T-cell (primary cell): ENCODE results near the gene NEDD4. TPM values are rescaled to one million over a fixed set of nuclear protein-coding genes. Genes with fewer than 3 reads are reported as not detected.

Experiments
- ATAC-seq, 4 experiments: fragments of 200-7000 bp in 3 of 4; fragments of 150-1000 bp in 1 of 4; cut with Tn5 transposase; replicated peaks in 1 of 4; 1 replicate in 3 of 4; 2 replicates in 1 of 4; pipeline ENCODE4 v1.10.0; 2021; ENCODE audit warnings: moderate library complexity in 3 of 4, mild to moderate bottlenecking in 2 of 4, moderate number of reproducible peaks in 1 of 4
- CTCF ChIA-PET, 2 donors: fragments of 300-600 bp; sonication (Branson Sonifier 250); formaldehyde crosslinking; loops; one replicate each; lab custom pipeline; 2022; ENCODE audit warnings: antibody characterized with exemption in 2 of 2; lab: Charles Lee
- POLR2A ChIA-PET, 2 donors: fragments of 300-600 bp; sonication (Branson Sonifier 250); formaldehyde crosslinking; loops; one replicate each; lab custom pipeline; 2022; ENCODE audit warnings: antibody characterized with exemption in 2 of 2; lab: Charles Lee
- DNase-seq, 35 experiments: peaks; one replicate each; pipeline versions ENCODE4 v3.0.0 to v3.0.0-alpha.2; 2013 to 2023
- H3K27ac ChIP-seq: one replicate; pipeline ENCODE4 v1.5.1; 2013; ENCODE audit warnings: low read length
- H3K27me3 ChIP-seq, 2 experiments: replicated peaks in 1 of 2; 1 replicate in 1 of 2; 2 replicates in 1 of 2; pipeline versions ENCODE4 v1.6.1 to v1.7.0; 2013; ENCODE audit warnings: low read length in 1 of 2, mixed read lengths in 1 of 2; ENCODE audit not compliant: control insufficient read depth in 2 of 2, insufficient read depth in 2 of 2; ENCODE audit errors: extremely low read depth in 1 of 2
- H3K36me3 ChIP-seq, 2 donors: 1 replicate in 1 of 2; 2 replicates in 1 of 2; pipeline versions ENCODE4 v1.6.1 to v1.7.0; 2013; ENCODE audit warnings: low read length in 1 of 2; ENCODE audit not compliant: control insufficient read depth in 2 of 2, insufficient read depth in 1 of 2; ENCODE audit errors: extremely low read depth in 1 of 2
- H3K4me1 ChIP-seq, 2 experiments: 1 replicate in 1 of 2; 2 replicates in 1 of 2; pipeline versions ENCODE4 v1.6.1 to v1.7.0; 2013; ENCODE audit warnings: low read length in 2 of 2, mixed read lengths in 1 of 2; ENCODE audit not compliant: insufficient read depth in 2 of 2, control insufficient read depth in 1 of 2; ENCODE audit errors: extremely low read depth in 1 of 2
- H3K4me3 ChIP-seq, 2 donors: 1 replicate in 1 of 2; 2 replicates in 1 of 2; pipeline versions ENCODE4 v1.5.1 to v1.7.0; 2013; ENCODE audit warnings: mild to moderate bottlenecking in 2 of 2, low read length in 1 of 2, moderate library complexity in 1 of 2; ENCODE audit not compliant: control insufficient read depth in 1 of 2; ENCODE audit errors: extremely low read depth in 1 of 2
- H3K9me3 ChIP-seq: 2 replicates; pipeline ENCODE4 v1.7.0; 2013
- H3K27ac Mint-ChIP-seq, 2 donors: one replicate each; pipeline ENCODE4 v1.8.0; 2020 to 2021; ENCODE audit warnings: mild to moderate bottlenecking in 2 of 2, mixed read lengths in 2 of 2
- H3K27me3 Mint-ChIP-seq, 2 donors: one replicate each; pipeline ENCODE4 v1.8.0; 2021 to 2022; ENCODE audit warnings: mixed read lengths in 2 of 2
- H3K36me3 Mint-ChIP-seq: one replicate; pipeline ENCODE4 v1.8.0; 2021; ENCODE audit warnings: mixed read lengths
- H3K4me1 Mint-ChIP-seq, 3 donors: one replicate each; pipeline ENCODE4 v1.8.0; 2020 to 2022; ENCODE audit warnings: mixed read lengths in 3 of 3, mild to moderate bottlenecking in 1 of 3
- H3K4me3 Mint-ChIP-seq, 3 donors: one replicate each; pipeline ENCODE4 v1.8.0; 2020 to 2022; ENCODE audit warnings: mild to moderate bottlenecking in 3 of 3, mixed read lengths in 3 of 3, moderate library complexity in 3 of 3
- H3K9me3 Mint-ChIP-seq, 3 donors: one replicate each; pipeline ENCODE4 v1.8.0; 2020 to 2022; ENCODE audit warnings: mixed read lengths in 3 of 3
- WGBS: methylation state at CpG from one replicate; pipeline ENCODE4 v1.1.5; 2013; ENCODE audit warnings: missing lambda C conversion rate; ENCODE audit not compliant: insufficient coverage; 5-methylcytosine and 5-hydroxymethylcytosine counted together
- total RNA-seq, 35 experiments: library from RNA in 6 of 35; stranded (reverse) in 6 of 35; fragments of 120-200 nt in 1 of 35; gene quantifications; one replicate each; pipeline versions ENCODE4 v1.2.1 to v1.2.4 and lab custom pipeline; 2013 to 2026

NEDD4 gene
- total RNA-seq, 5 donors from 2014 or later (not counting 1 experiment from before 2014, with no cell fraction given) = 2.2 to 8.6 (median 5.1) TPM

GRCh38 chr15:55900019-55900418, 93.4 kb downstream of the NEDD4 start:
- 100% methylated on average over 3 of the region's 3 CpGs for WGBS
- Histone ChIP-seq H3K9me3 (no peaks in the 10 kb centered on the region), H3K4me1 (peaks cover 0 to 3% of the 10 kb centered on the region in 2 experiments), H3K4me3 (no peak overlapping the region), H3K36me3 (no peaks in the 10 kb centered on the region), H3K27ac (no peak overlapping the region), H3K27me3 (no peaks in the 10 kb centered on the region)
- ChIA-PET POLR2A (no interaction called here), CTCF (interaction anchor here (0.6 to 1.6 kb wide), 3 partner anchors 18 to 79 kb away, joined by 3 to 7 read pairs (median 6); no protein-coding TSS in a partner anchor)
- Mint-ChIP-seq H3K27ac (no peak overlapping the region), H3K4me3 (no peak overlapping the region), H3K27me3 (no peaks in the 10 kb centered on the region), H3K4me1 (peaks cover 10 to 20% (median 10%) of the 10 kb centered on the region in 3 donors), H3K9me3 (no peaks in the 10 kb centered on the region), H3K36me3 (no peaks in the 10 kb centered on the region)
- DNase-seq (no peak), ATAC-seq (no peak)

- Histone ChIP-seq H3K27me3 (no peaks in the 10 kb centered on the region), H3K4me3 (no peak overlapping the region), H3K4me1 (peaks cover 0 to 5% of the 10 kb centered on the region in 2 experiments), H3K27ac (no peak overlapping the region), H3K36me3 (no peaks in the 10 kb centered on the region), H3K9me3 (no peaks in the 10 kb centered on the region)
- DNase-seq (no peak), ATAC-seq (no peak)
- ChIA-PET POLR2A (no interaction called here), CTCF (interaction anchor here in 1 of 2 donors (1.6 kb wide), 1 partner anchor 18 kb away, joined by 7 read pairs; no protein-coding TSS in a partner anchor)
- Mint-ChIP-seq H3K4me1 (peaks cover 11 to 21% (median 11%) of the 10 kb centered on the region in 3 donors), H3K27ac (no peak overlapping the region), H3K9me3 (no peaks in the 10 kb centered on the region), H3K36me3 (no peaks in the 10 kb centered on the region), H3K27me3 (no peaks in the 10 kb centered on the region), H3K4me3 (no peak overlapping the region)
- no CpG with 5 or more reads among the region's 1 CpG for WGBS
These were observed 93.9 kb downstream of the NEDD4 start for GRCh38 chr15:55899537-55899936.

GRCh38 chr15:55897560-55898336, 95.7 kb downstream of the NEDD4 start:
- Mint-ChIP-seq H3K27ac (no peak overlapping the region), H3K36me3 (no peaks in the 10 kb centered on the region), H3K9me3 (no peaks in the 10 kb centered on the region), H3K27me3 (no peaks in the 10 kb centered on the region), H3K4me3 (no peak overlapping the region), H3K4me1 (peaks cover 12 to 21% (median 14%) of the 10 kb centered on the region in 3 donors)
- no peak overlapping the region for H3K4me3 ChIP-seq
- ATAC-seq (no peak), DNase-seq (peak in 1 of 35 experiments; percentile 12)
- no peak overlapping the region for H3K27ac ChIP-seq
- no peaks in the 10 kb centered on the region for H3K27me3 ChIP-seq
- no peaks in the 10 kb centered on the region for H3K36me3 ChIP-seq
- ChIA-PET CTCF (no interaction called here), POLR2A (no interaction called here)
- peaks cover 0 to 5% of the 10 kb centered on the region in 2 experiments for H3K4me1 ChIP-seq
- WGBS = 100% methylated on average over 1 of the region's 6 CpGs
- H3K9me3 ChIP-seq = no peaks in the 10 kb centered on the region

GRCh38 chr15:55894399-55894965, 98.9 kb downstream of the NEDD4 start:
- H3K9me3 ChIP-seq = no peaks in the 10 kb centered on the region
- peaks cover 12 to 21% (median 14%) of the 10 kb centered on the region in 3 donors for H3K4me1 Mint-ChIP-seq
- no peak overlapping the region for H3K27ac ChIP-seq
- no peak overlapping the region for H3K4me3 Mint-ChIP-seq
- H3K27me3 ChIP-seq = no peaks in the 10 kb centered on the region
- POLR2A ChIA-PET = no interaction called here
- no peaks in the 10 kb centered on the region for H3K9me3 Mint-ChIP-seq
- WGBS = no CpG with 5 or more reads among the region's 3 CpGs
- no peak overlapping the region for H3K4me3 ChIP-seq
- H3K27me3 Mint-ChIP-seq = no peaks in the 10 kb centered on the region
- no peak for ATAC-seq
- no peaks in the 10 kb centered on the region for H3K36me3 ChIP-seq
- H3K27ac Mint-ChIP-seq = no peak overlapping the region
- H3K36me3 Mint-ChIP-seq = no peaks in the 10 kb centered on the region
- CTCF ChIA-PET = no interaction called here
- H3K4me1 ChIP-seq = peaks cover 0 to 5% of the 10 kb centered on the region in 2 experiments
- DNase-seq = no peak

GRCh38 chr15:55893852-55894251, 99.6 kb downstream of the NEDD4 start:
- DNase-seq (no peak), ATAC-seq (no peak)
- Histone ChIP-seq H3K36me3 (no peaks in the 10 kb centered on the region), H3K27ac (no peak overlapping the region), H3K9me3 (no peaks in the 10 kb centered on the region), H3K4me1 (peaks cover 0 to 5% of the 10 kb centered on the region in 2 experiments), H3K27me3 (no peaks in the 10 kb centered on the region), H3K4me3 (no peak overlapping the region)
- no peak overlapping the region for H3K4me3 Mint-ChIP-seq
- POLR2A ChIA-PET = no interaction called here
- peaks cover 12 to 21% (median 14%) of the 10 kb centered on the region in 3 donors for H3K4me1 Mint-ChIP-seq
- H3K36me3 Mint-ChIP-seq = no peaks in the 10 kb centered on the region
- CTCF ChIA-PET = no interaction called here
- no peaks in the 10 kb centered on the region for H3K9me3 Mint-ChIP-seq
- no peak overlapping the region for H3K27ac Mint-ChIP-seq
- no CpG with 5 or more reads among the region's 3 CpGs for WGBS
- no peaks in the 10 kb centered on the region for H3K27me3 Mint-ChIP-seq

- no peaks in the 10 kb centered on the region for H3K27me3 ChIP-seq
- Mint-ChIP-seq H3K4me3 (no peak overlapping the region), H3K9me3 (peaks cover 0 to 19% (median 15%) of the 10 kb centered on the region in 3 donors), H3K36me3 (peaks cover 7% of the 10 kb centered on the region), H3K4me1 (peaks cover 10 to 12% (median 11%) of the 10 kb centered on the region in 3 donors), H3K27ac (no peak overlapping the region), H3K27me3 (no peaks in the 10 kb centered on the region)
- no peak overlapping the region for H3K4me3 ChIP-seq
- DNase-seq (no peak), ATAC-seq (no peak)
- H3K27ac ChIP-seq = no peak overlapping the region
- H3K9me3 ChIP-seq = no peaks in the 10 kb centered on the region
- no peaks in the 10 kb centered on the region for H3K36me3 ChIP-seq
- ChIA-PET POLR2A (no interaction called here), CTCF (no interaction called here)
- H3K4me1 ChIP-seq = peaks cover 0 to 5% of the 10 kb centered on the region in 2 experiments
- no CpG with 5 or more reads among the region's 1 CpG for WGBS
These were observed 102.2 kb downstream of the NEDD4 start for GRCh38 chr15:55891196-55891595.
